Neural cell (in vitro differentiated cells): ENCODE measurements around the gene SMIM36.

Experiments used
- CTCF ChIP-seq: fragments of 450-650 bp; IDR thresholded peaks from 2 replicates; pipeline ENCODE4 v1.5.1; 2014; ENCODE audit warnings: antibody characterized with exemption, mild to moderate bottlenecking, moderate library complexity; ENCODE audit not compliant: poor library complexity, severe bottlenecking
- MXI1 ChIP-seq: fragments of 450-650 bp; conservative IDR thresholded peaks from 2 replicates; pipeline ENCODE4 v1.6.1; 2014; ENCODE audit warnings: antibody characterized with exemption, mild to moderate bottlenecking; ENCODE audit not compliant: poor library complexity, severe bottlenecking
- POLR2AphosphoS5 ChIP-seq: IDR thresholded peaks from 2 replicates; pipeline ENCODE4 v1.6.1; 2012

- TF ChIP-seq CTCF, result no peak
- TF ChIP-seq MXI1, result no peak
- no peak for TF ChIP-seq POLR2AphosphoS5
Measured at GRCh38 chr17:55549140-55549539, 37.9 kb upstream of the SMIM36 start.
